Naive thymus-derived CD4-positive, alpha-beta T cell (primary cell): ENCODE data around the gene COPB1. TPM values are rescaled to one million over a fixed set of nuclear protein-coding genes. Genes with fewer than 3 reads are reported as not detected.
"Not testable (repeated sequence)": the region's sequence is repeated elsewhere in the genome, so short reads cannot be mapped to it uniquely, and the experiment has no call there.

ENCODE experiments used
- ATAC-seq: fragments of 150-1000 bp; cut with Tn5 transposase; 2 replicates; pipeline ENCODE4 v1.10.0; 2021; ENCODE audit warnings: mild to moderate bottlenecking, moderate library complexity
- CTCF ChIA-PET: fragments of 350-600 bp; sonication (Branson Sonifier 250); formaldehyde crosslinking; loops from one replicate; lab custom pipeline; 2021; ENCODE audit warnings: antibody characterized with exemption; lab: Charles Lee
- POLR2A ChIA-PET: fragments of 350-600 bp; sonication (Branson Sonifier 250); formaldehyde crosslinking; loops from one replicate; lab custom pipeline; 2021; ENCODE audit warnings: antibody characterized with exemption, inconsistent platforms; lab: Charles Lee
- DNase-seq, 9 donors: peaks; one replicate each; pipeline versions ENCODE4 v3.0.0 to v3.0.0-alpha.2; 2020 to 2022; ENCODE audit warnings: mixed read lengths in 1 of 9
- H3K27ac ChIP-seq: one replicate; pipeline ENCODE4 v1.7.0; 2013; ENCODE audit warnings: mild to moderate bottlenecking, low read depth, low read length, moderate library complexity
- H3K27me3 ChIP-seq, 2 donors: one replicate each; pipeline ENCODE4 v1.7.0; 2013; ENCODE audit warnings: low read length in 2 of 2, mild to moderate bottlenecking in 2 of 2, moderate library complexity in 2 of 2; ENCODE audit not compliant: control insufficient read depth in 2 of 2, insufficient read depth in 2 of 2
- H3K36me3 ChIP-seq, 3 experiments: 1 replicate in 2 of 3; 2 replicates in 1 of 3; pipeline ENCODE4 v1.7.0; 2013; ENCODE audit warnings: low read length in 3 of 3, mild to moderate bottlenecking in 3 of 3, moderate library complexity in 1 of 3; ENCODE audit not compliant: insufficient read depth in 3 of 3, control insufficient read depth in 2 of 3
- H3K4me1 ChIP-seq, 2 donors: one replicate each; pipeline ENCODE4 v1.7.0; 2013; ENCODE audit warnings: low read length in 2 of 2, mild to moderate bottlenecking in 2 of 2, moderate library complexity in 1 of 2; ENCODE audit not compliant: control insufficient read depth in 2 of 2, insufficient read depth in 2 of 2
- H3K4me3 ChIP-seq: 2 replicates; pipeline ENCODE4 v1.7.0; 2013; ENCODE audit warnings: mild to moderate bottlenecking, low read length
- H3K9me3 ChIP-seq, 3 experiments: 1 replicate in 2 of 3; 2 replicates in 1 of 3; pipeline ENCODE4 v1.7.0; 2013; ENCODE audit warnings: low read length in 3 of 3; ENCODE audit not compliant: control insufficient read depth in 2 of 3
- H3K27ac Mint-ChIP-seq, 9 donors: one replicate each; pipeline ENCODE4 v1.8.0; 2020 to 2022; ENCODE audit warnings: mixed read lengths in 9 of 9, mild to moderate bottlenecking in 8 of 9, moderate library complexity in 5 of 9, inconsistent platforms in 2 of 9
- H3K27me3 Mint-ChIP-seq, 5 donors: one replicate each; pipeline ENCODE4 v1.8.0; 2021 to 2022; ENCODE audit warnings: mixed read lengths in 5 of 5, mild to moderate bottlenecking in 1 of 5
- H3K36me3 Mint-ChIP-seq, 5 donors: one replicate each; pipeline ENCODE4 v1.8.0; 2020 to 2022; ENCODE audit warnings: mixed read lengths in 5 of 5, mild to moderate bottlenecking in 3 of 5, inconsistent platforms in 1 of 5
- H3K4me1 Mint-ChIP-seq, 7 donors: one replicate each; pipeline ENCODE4 v1.8.0; 2020 to 2022; ENCODE audit warnings: mixed read lengths in 7 of 7, mild to moderate bottlenecking in 3 of 7, inconsistent platforms in 1 of 7
- H3K4me3 Mint-ChIP-seq, 10 donors: one replicate each; pipeline ENCODE4 v1.8.0; 2020 to 2022; ENCODE audit warnings: mild to moderate bottlenecking in 10 of 10, mixed read lengths in 10 of 10, moderate library complexity in 6 of 10, inconsistent platforms in 2 of 10
- H3K9me3 Mint-ChIP-seq, 11 donors: one replicate each; pipeline ENCODE4 v1.8.0; 2020 to 2022; ENCODE audit warnings: mixed read lengths in 11 of 11, mild to moderate bottlenecking in 4 of 11, inconsistent platforms in 1 of 11, moderate library complexity in 1 of 11
- intact Hi-C, 2 donors: fragments of 100-400 bp; cut with micrococcal nuclease; formaldehyde crosslinking; loops; one replicate each; pipeline ENCODE4 v1.15.1; 2023
- polyA plus RNA-seq, 2 donors: library from polyadenylated mRNA; unstranded; fragments of 300-500 nt; fragmentation: Illumina TruSeq; gene quantifications; one replicate each; pipeline ENCODE4 v1.2.3, GENCODE V29; 2021
- total RNA-seq, 6 experiments: library from RNA in 5 of 6; stranded (reverse) in 5 of 6; gene quantifications; 1 replicate in 5 of 6; 2 replicates in 1 of 6; pipeline ENCODE4 v1.2.3 and lab custom pipeline; 2021 to 2026

Gene COPB1
- total and polyA plus RNA-seq, 7 experiments from 2014 or later: 57.8 to 102 (median 75.9) TPM

GRCh38 chr11:14537134-14537599, 37.6 kb upstream of the COPB1 start:
- peak overlapping the region; percentile 77 to 99 (median 90) for H3K27ac Mint-ChIP-seq
- ChIA-PET POLR2A (interaction anchor here (1.3 to 1.6 kb wide), 2 partner anchors 41 to 108 kb away, joined by 4 to 9 read pairs; no protein-coding TSS in a partner anchor), CTCF (interaction anchor here (0.6 to 0.9 kb wide), 2 partner anchors 19 to 111 kb away, joined by 3 read pairs; no protein-coding TSS in a partner anchor)
- H3K27me3 ChIP-seq: no peaks in the 10 kb centered on the region
- DNase-seq (peak in 7 of 9 donors; percentile 39 to 74 (median 69)), ATAC-seq (peak; percentile 93)
- H3K36me3 ChIP-seq: no peaks in the 10 kb centered on the region
- peak overlapping the region; percentile 69 for H3K27ac ChIP-seq
- no peak overlapping the region for H3K4me3 ChIP-seq
- H3K36me3 Mint-ChIP-seq: peaks cover 0 to 19% (median 0%) of the 10 kb centered on the region in 5 donors
- H3K27me3 Mint-ChIP-seq: no peaks in the 10 kb centered on the region
- intact Hi-C loops: loop anchor here (1.0 to 10.0 kb wide), 11 partner anchors 16 to 668 kb away; partner anchors contain the start of genes PSMA1 (in 2 of the 2) and CYP2R1 (in 1 of the 2)
- peaks cover 9 to 51% (median 45%) of the 10 kb centered on the region in 7 donors for H3K4me1 Mint-ChIP-seq
- peaks cover 0 to 17% of the 10 kb centered on the region in 2 donors for H3K4me1 ChIP-seq
- H3K9me3 ChIP-seq: no peaks in the 10 kb centered on the region
- H3K4me3 Mint-ChIP-seq: peak overlapping the region in 9 of 10 donors; percentile 48 to 86 (median 79)
- no peaks in the 10 kb centered on the region for H3K9me3 Mint-ChIP-seq

GRCh38 chr11:14535166-14535565, 35.6 kb upstream of the COPB1 start:
- DNase-seq, H3K4me3 ChIP-seq, POLR2A ChIA-PET, H3K27me3 Mint-ChIP-seq, H3K4me3 Mint-ChIP-seq, H3K27ac ChIP-seq, ATAC-seq, H3K27me3 ChIP-seq, H3K36me3 ChIP-seq, H3K9me3 Mint-ChIP-seq, H3K9me3 ChIP-seq, H3K27ac Mint-ChIP-seq: not testable (repeated sequence)
- intact Hi-C loops: loop anchor here (5.0 to 10.0 kb wide), 2 partner anchors 357 to 670 kb away; partner anchors contain the start of gene CYP2R1 (in 1 of the 2)
- CTCF ChIA-PET: interaction anchor here (0.6 to 0.9 kb wide), 3 partner anchors 125 to 372 kb away, joined by 3 read pairs; no protein-coding TSS in a partner anchor
- peaks cover 0 to 12% of the 10 kb centered on the region in 2 donors for H3K4me1 ChIP-seq
- peaks cover 0 to 22% (median 3%) of the 10 kb centered on the region in 5 donors for H3K36me3 Mint-ChIP-seq
- H3K4me1 Mint-ChIP-seq: peaks cover 6 to 34% (median 31%) of the 10 kb centered on the region in 7 donors

GRCh38 chr11:14529951-14530350, 30.3 kb upstream of the COPB1 start:
- Mint-ChIP-seq H3K4me3 (no peak overlapping the region), H3K27ac (no peak overlapping the region), H3K9me3 (peaks cover 0 to 2% (median 0%) of the 10 kb centered on the region in 11 donors), H3K27me3 (no peaks in the 10 kb centered on the region), H3K36me3 (peaks cover 0 to 14% (median 3%) of the 10 kb centered on the region in 5 donors), H3K4me1 (peaks cover 0 to 6% (median 0%) of the 10 kb centered on the region in 7 donors)
- no peaks in the 10 kb centered on the region for H3K27me3 ChIP-seq
- POLR2A ChIA-PET: interaction anchor here (0.6 to 1.4 kb wide), 4 partner anchors 12 to 273 kb away, joined by 3 read pairs; no protein-coding TSS in a partner anchor
- H3K4me3 ChIP-seq: no peak overlapping the region
- intact Hi-C loops: loop anchor here in 1 of 2 donors (5.0 to 10.0 kb wide), 2 partner anchors 33 to 675 kb away; partner anchors contain the start of gene COPB1
- no peaks in the 10 kb centered on the region for H3K4me1 ChIP-seq
- no peak for DNase-seq
- CTCF ChIA-PET: no interaction called here
- H3K27ac ChIP-seq: no peak overlapping the region
- no peak for ATAC-seq
- H3K36me3 ChIP-seq: no peaks in the 10 kb centered on the region
- H3K9me3 ChIP-seq: no peaks in the 10 kb centered on the region

- H3K27me3 ChIP-seq: no peaks in the 10 kb centered on the region
- H3K36me3 ChIP-seq: no peaks in the 10 kb centered on the region
- Mint-ChIP-seq H3K36me3 (peaks cover 0 to 14% (median 3%) of the 10 kb centered on the region in 5 donors), H3K9me3 (peaks cover 0 to 2% (median 0%) of the 10 kb centered on the region in 11 donors), H3K27me3 (no peaks in the 10 kb centered on the region), H3K27ac (peak overlapping the region in 2 of 9 donors; percentile 5 to 48), H3K4me1 (peaks cover 0 to 6% (median 0%) of the 10 kb centered on the region in 7 donors), H3K4me3 (no peak overlapping the region)
- H3K27ac ChIP-seq: no peak overlapping the region
- no peaks in the 10 kb centered on the region for H3K9me3 ChIP-seq
- POLR2A ChIA-PET: interaction anchor here (1.0 to 1.4 kb wide), 3 partner anchors 12 to 240 kb away, joined by 3 read pairs; no protein-coding TSS in a partner anchor
- intact Hi-C loops: no loop called here
- CTCF ChIA-PET: no interaction called here
- H3K4me1 ChIP-seq: no peaks in the 10 kb centered on the region
- DNase-seq: no peak
- no peak for ATAC-seq
- H3K4me3 ChIP-seq: no peak overlapping the region
These were observed 29.7 kb upstream of the COPB1 start for GRCh38 chr11:14529321-14529720.

- Mint-ChIP-seq H3K27ac (peak overlapping the region in 3 of 9 donors; percentile 3 to 73 (median 56)), H3K9me3 (no peaks in the 10 kb centered on the region), H3K4me3 (peak overlapping the region in 1 of 10 donors; percentile 30), H3K36me3 (peaks cover 0 to 20% (median 7%) of the 10 kb centered on the region in 5 donors), H3K27me3 (no peaks in the 10 kb centered on the region), H3K4me1 (peaks cover 15 to 34% (median 30%) of the 10 kb centered on the region in 7 donors)
- DNase-seq (no peak), ATAC-seq (no peak)
- Histone ChIP-seq H3K4me3 (no peak overlapping the region), H3K27ac (no peak overlapping the region), H3K9me3 (no peaks in the 10 kb centered on the region), H3K4me1 (peaks cover 14 to 16% of the 10 kb centered on the region in 2 donors), H3K36me3 (peaks cover 0 to 4% (median 3%) of the 10 kb centered on the region in 3 experiments), H3K27me3 (no peaks in the 10 kb centered on the region)
- ChIA-PET POLR2A (interaction anchor here (0.7 to 0.8 kb wide), 2 partner anchors 18 to 242 kb away, joined by 4 to 7 read pairs; no protein-coding TSS in a partner anchor), CTCF (interaction anchor here (1.1 kb wide), 1 partner anchor 18 kb away, joined by 3 read pairs; no protein-coding TSS in a partner anchor)
- intact Hi-C loops: no loop called here
These were observed 23.2 kb upstream of the COPB1 start for GRCh38 chr11:14522801-14523200.

GRCh38 chr11:14522245-14522644, 22.6 kb upstream of the COPB1 start:
- H3K36me3 ChIP-seq: peaks cover 4 to 8% (median 5%) of the 10 kb centered on the region in 3 experiments
- POLR2A ChIA-PET: interaction anchor here (0.6 kb wide), 1 partner anchor 26 kb away, joined by 3 read pairs; no protein-coding TSS in a partner anchor
- intact Hi-C loops: no loop called here
- no peaks in the 10 kb centered on the region for H3K9me3 ChIP-seq
- ATAC-seq (no peak), DNase-seq (no peak)
- Mint-ChIP-seq H3K27ac (peak overlapping the region in 1 of 9 donors; percentile 49), H3K4me3 (no peak overlapping the region), H3K27me3 (no peaks in the 10 kb centered on the region), H3K9me3 (no peaks in the 10 kb centered on the region), H3K36me3 (peaks cover 0 to 20% (median 9%) of the 10 kb centered on the region in 5 donors), H3K4me1 (peaks cover 15 to 40% (median 36%) of the 10 kb centered on the region in 7 donors)
- no peak overlapping the region for H3K27ac ChIP-seq
- peaks cover 14 to 16% of the 10 kb centered on the region in 2 donors for H3K4me1 ChIP-seq
- CTCF ChIA-PET: interaction anchor here (1.1 kb wide), 1 partner anchor 19 kb away, joined by 3 read pairs; no protein-coding TSS in a partner anchor
- no peaks in the 10 kb centered on the region for H3K27me3 ChIP-seq
- no peak overlapping the region for H3K4me3 ChIP-seq
